ENCODE measurements around the gene LIN28A. TPM values are rescaled to one million over a fixed set of nuclear protein-coding genes. Genes with fewer than 3 reads are reported as not detected.

LIN28A gene
- total and polyA plus RNA-seq, 2 donors (not counting 1 experiment from before 2014, with no cell fraction given), result not detected

GRCh38 chr1:26375081-26375480 lies 35.5 kb upstream of the LIN28A start:
- H3K9me3 Mint-ChIP-seq (ENCODE audit: insufficient read depth), result peaks cover 2% of the 10 kb centered on the region
- Histone ChIP-seq H3K4me3 (ENCODE audit: control extremely low read depth in 1 of 5, extremely low read depth in 1 of 5, insufficient read depth in 1 of 5, low read depth in 2 of 5, low read length in 4 of 5) (no peak overlapping the region), H3K4me2 (replicated peaks; ENCODE audit: low read depth, low read length, poor library complexity, severe bottlenecking) (peak overlapping the region; percentile 16), H3K4me1 (ENCODE audit: control insufficient read depth in 2 of 2, insufficient read depth in 2 of 2, low read length in 2 of 2) (peaks cover 25 to 51% of the 10 kb centered on the region in 2 donors), H3K27me3 (replicated peaks in 1 of 4; ENCODE audit: control extremely low read depth in 1 of 4, control insufficient read depth in 3 of 4, insufficient read depth in 4 of 4, low read length in 3 of 4) (no peaks in the 10 kb centered on the region), H3K27ac (ENCODE audit: low read length in 2 of 2) (peak overlapping the region in 1 of 2 donors; percentile 26), H3K9me3 (ENCODE audit: control extremely low read depth in 1 of 3, control insufficient read depth in 2 of 3, insufficient read depth in 1 of 3, low read length in 2 of 3) (peaks cover 0 to 6% (median 0%) of the 10 kb centered on the region in 3 donors), H3K79me2 (ENCODE audit: control insufficient read depth, insufficient read depth, low read length) (no peaks in the 10 kb centered on the region), H2AFZ (ENCODE audit: insufficient read depth, low read depth, low read length, poor library complexity, severe bottlenecking) (no peak overlapping the region), H3K9ac (ENCODE audit: low read length) (no peak overlapping the region), H3K36me3 (replicated peaks in 1 of 2; ENCODE audit: control extremely low read depth in 1 of 2, control insufficient read depth in 1 of 2, extremely low read depth in 1 of 2, insufficient read depth in 2 of 2, low read length in 1 of 2) (no peaks in the 10 kb centered on the region), H4K20me1 (ENCODE audit: control insufficient read depth, insufficient read depth, low read length, poor library complexity, severe bottlenecking) (no peaks in the 10 kb centered on the region)
- POLR2A ChIA-PET, result interaction anchor here (0.6 kb wide), 1 partner anchor 22 kb away, joined by 3 read pairs; no protein-coding TSS in a partner anchor
- peak overlapping the region; percentile 41 for H3K27ac Mint-ChIP-seq
- DNase-seq, result no peak
- H3K4me3 Mint-ChIP-seq, result no peak overlapping the region
- H3K27me3 Mint-ChIP-seq, result no peaks in the 10 kb centered on the region
- ATAC-seq (ENCODE audit: low read depth), result no peak
- WGBS (ENCODE audit: insufficient coverage), result 5% methylated on average over 4 of the region's 6 CpGs
- H3K4me1 Mint-ChIP-seq, result peaks cover 49% of the 10 kb centered on the region
- intact Hi-C loops (cut with micrococcal nuclease), result no loop called here
- CTCF ChIA-PET, result interaction anchor here (0.9 to 1.6 kb wide), 2 partner anchors 42 to 54 kb away, joined by 4 to 5 read pairs; no protein-coding TSS in a partner anchor
- no peak for TF ChIP-seq EZH2 (IDR thresholded peaks at IDR 0.05; ENCODE audit: borderline replicate concordance, insufficient read depth, low read depth, low read length, poor library complexity, severe bottlenecking)
- TF ChIP-seq, protein P1, sequence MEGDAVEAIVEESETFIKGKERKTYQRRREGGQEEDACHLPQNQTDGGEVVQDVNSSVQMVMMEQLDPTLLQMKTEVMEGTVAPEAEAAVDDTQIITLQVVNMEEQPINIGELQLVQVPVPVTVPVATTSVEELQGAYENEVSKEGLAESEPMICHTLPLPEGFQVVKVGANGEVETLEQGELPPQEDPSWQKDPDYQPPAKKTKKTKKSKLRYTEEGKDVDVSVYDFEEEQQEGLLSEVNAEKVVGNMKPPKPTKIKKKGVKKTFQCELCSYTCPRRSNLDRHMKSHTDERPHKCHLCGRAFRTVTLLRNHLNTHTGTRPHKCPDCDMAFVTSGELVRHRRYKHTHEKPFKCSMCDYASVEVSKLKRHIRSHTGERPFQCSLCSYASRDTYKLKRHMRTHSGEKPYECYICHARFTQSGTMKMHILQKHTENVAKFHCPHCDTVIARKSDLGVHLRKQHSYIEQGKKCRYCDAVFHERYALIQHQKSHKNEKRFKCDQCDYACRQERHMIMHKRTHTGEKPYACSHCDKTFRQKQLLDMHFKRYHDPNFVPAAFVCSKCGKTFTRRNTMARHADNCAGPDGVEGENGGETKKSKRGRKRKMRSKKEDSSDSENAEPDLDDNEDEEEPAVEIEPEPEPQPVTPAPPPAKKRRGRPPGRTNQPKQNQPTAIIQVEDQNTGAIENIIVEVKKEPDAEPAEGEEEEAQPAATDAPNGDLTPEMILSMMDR (IDR thresholded peaks at IDR 0.05), result no peak

GRCh38 chr1:26376050-26376449 lies 34.6 kb upstream of the LIN28A start:
- Mint-ChIP-seq H3K9me3 (ENCODE audit: insufficient read depth) (peaks cover 2% of the 10 kb centered on the region), H3K4me3 (no peak overlapping the region), H3K27ac (peak overlapping the region; percentile 29), H3K4me1 (peaks cover 47% of the 10 kb centered on the region), H3K27me3 (no peaks in the 10 kb centered on the region)
- no peak overlapping the region for H3K9ac ChIP-seq (ENCODE audit: low read length)
- ChIA-PET CTCF (interaction anchor here (0.9 to 3.5 kb wide), 3 partner anchors 11 to 41 kb away, joined by 5 to 13 read pairs (median 5); no protein-coding TSS in a partner anchor), POLR2A (no interaction called here)
- no peak for ATAC-seq (ENCODE audit: low read depth)
- H3K4me3 ChIP-seq (ENCODE audit: control extremely low read depth in 1 of 5, extremely low read depth in 1 of 5, insufficient read depth in 1 of 5, low read depth in 2 of 5, low read length in 4 of 5), result no peak overlapping the region
- H3K36me3 ChIP-seq (replicated peaks in 1 of 2; ENCODE audit: control extremely low read depth in 1 of 2, control insufficient read depth in 1 of 2, extremely low read depth in 1 of 2, insufficient read depth in 2 of 2, low read length in 1 of 2), result no peaks in the 10 kb centered on the region
- no peaks in the 10 kb centered on the region for H3K9me3 ChIP-seq (ENCODE audit: control extremely low read depth in 1 of 3, control insufficient read depth in 2 of 3, insufficient read depth in 1 of 3, low read length in 2 of 3)
- no peaks in the 10 kb centered on the region for H4K20me1 ChIP-seq (ENCODE audit: control insufficient read depth, insufficient read depth, low read length, poor library complexity, severe bottlenecking)
- no peak overlapping the region for H3K4me2 ChIP-seq (replicated peaks; ENCODE audit: low read depth, low read length, poor library complexity, severe bottlenecking)
- 96% methylated on average over 4 of the region's 4 CpGs for WGBS (ENCODE audit: insufficient coverage)
- no peak for DNase-seq
- intact Hi-C loops (cut with micrococcal nuclease), result no loop called here
- H3K79me2 ChIP-seq (ENCODE audit: control insufficient read depth, insufficient read depth, low read length), result no peaks in the 10 kb centered on the region
- no peak overlapping the region for H2AFZ ChIP-seq (ENCODE audit: insufficient read depth, low read depth, low read length, poor library complexity, severe bottlenecking)
- TF ChIP-seq EZH2 (IDR thresholded peaks at IDR 0.05; ENCODE audit: borderline replicate concordance, insufficient read depth, low read depth, low read length, poor library complexity, severe bottlenecking), result no peak
- TF ChIP-seq, protein P1 (IDR thresholded peaks at IDR 0.05), result no peak
- peaks cover 25 to 42% of the 10 kb centered on the region in 2 donors for H3K4me1 ChIP-seq (ENCODE audit: control insufficient read depth in 2 of 2, insufficient read depth in 2 of 2, low read length in 2 of 2)
- H3K27ac ChIP-seq (ENCODE audit: low read length in 2 of 2), result no peak overlapping the region
- no peaks in the 10 kb centered on the region for H3K27me3 ChIP-seq (replicated peaks in 1 of 4; ENCODE audit: control extremely low read depth in 1 of 4, control insufficient read depth in 3 of 4, insufficient read depth in 4 of 4, low read length in 3 of 4)

Measured in B cell (primary cell).